MCF 10A (cell line): Measurements from ENCODE around the gene CCDC195. TPM values are rescaled to one million over a fixed set of nuclear protein-coding genes. Genes with fewer than 3 reads are reported as not detected.

Source experiments
- BruUV-seq: library from RNA; stranded (reverse); fragments of 400-500 nt; replicated peaks from 2 replicates; lab custom pipeline; 2021; lab: Mats Ljungman, UMichigan
- CTCF ChIA-PET: fragments of 300-600 bp; sonication (Branson Sonifier 250); formaldehyde crosslinking; extraction: SDS; loops from one replicate; lab custom pipeline; 2021; ENCODE audit warnings: antibody characterized with exemption, inconsistent platforms; lab: Yijun Ruan, JAX
- POLR2A ChIA-PET: fragments of 300-600, 350-650 bp; sonication (Branson Sonifier 250); formaldehyde crosslinking; extraction: SDS; loops from one replicate; lab custom pipeline; 2020; ENCODE audit warnings: antibody characterized with exemption, inconsistent platforms; lab: Yijun Ruan, JAX
- DNase-seq: peaks from one replicate; pipeline ENCODE4 v3.0.0-alpha.2; 2018; ENCODE audit not compliant: unreplicated experiment
- H3K27ac Mint-ChIP-seq: one replicate; pipeline ENCODE4 v1.8.0; 2022; ENCODE audit warnings: mild to moderate bottlenecking, low read depth, mixed read lengths; ENCODE audit not compliant: unreplicated experiment
- H3K27me3 Mint-ChIP-seq: one replicate; pipeline ENCODE4 v1.8.0; 2022; ENCODE audit warnings: mixed read lengths; ENCODE audit not compliant: insufficient read depth, unreplicated experiment
- H3K36me3 Mint-ChIP-seq: one replicate; pipeline ENCODE4 v1.8.0; 2022; ENCODE audit warnings: mild to moderate bottlenecking, moderate library complexity, mixed read lengths; ENCODE audit not compliant: insufficient read depth, unreplicated experiment
- H3K4me1 Mint-ChIP-seq: one replicate; pipeline ENCODE4 v1.8.0; 2022; ENCODE audit warnings: mixed read lengths; ENCODE audit not compliant: insufficient read depth, unreplicated experiment
- H3K4me3 Mint-ChIP-seq: one replicate; pipeline ENCODE4 v1.8.0; 2022; ENCODE audit warnings: mild to moderate bottlenecking, moderate library complexity, mixed read lengths; ENCODE audit not compliant: unreplicated experiment
- H3K9me3 Mint-ChIP-seq: one replicate; pipeline ENCODE4 v1.8.0; 2022; ENCODE audit warnings: mixed read lengths; ENCODE audit not compliant: unreplicated experiment
- CTCF ChIP-seq: fragments of 200-600 bp; IDR thresholded peaks from one replicate; pipeline ENCODE4 v1.8.0; 2022; ENCODE audit warnings: antibody characterized with exemption, mild to moderate bottlenecking; ENCODE audit not compliant: unreplicated experiment
- intact Hi-C: fragments of 100-400 bp; cut with micrococcal nuclease; formaldehyde crosslinking; loops from 2 replicates; pipeline ENCODE4 v1.14.1; 2022
- total RNA-seq: library from RNA; stranded (reverse); gene quantifications from 2 replicates; pipeline ENCODE4 v1.2.3, GENCODE V29; 2022

The CCDC195 gene
- total RNA-seq, 1 experiment from 2014 or later: not detected

- TF ChIP-seq CTCF: no peak
- no peak overlapping the region for H3K27ac Mint-ChIP-seq
- H3K27me3 Mint-ChIP-seq: no peaks in the 10 kb centered on the region
- H3K36me3 Mint-ChIP-seq: no peaks in the 10 kb centered on the region
- no peaks in the 10 kb centered on the region for H3K9me3 Mint-ChIP-seq
- DNase-seq: no peak
- intact Hi-C loops: no loop called here
- BruUV-seq: no TSS peak
- no peaks in the 10 kb centered on the region for H3K4me1 Mint-ChIP-seq
- H3K4me3 Mint-ChIP-seq: no peak overlapping the region
- CTCF ChIA-PET: interaction anchor here (0.6 kb wide), 1 partner anchor 48 kb away, joined by 3 read pairs; no protein-coding TSS in a partner anchor
- POLR2A ChIA-PET: no interaction called here
Measured at GRCh38 chr2:224716921-224717320, 756 bp upstream of the CCDC195 start.

- POLR2A ChIA-PET: no interaction called here
- CTCF ChIA-PET: no interaction called here
- H3K27me3 Mint-ChIP-seq: no peaks in the 10 kb centered on the region
Measured at GRCh38 chr2:224711859-224712665, 4.1 kb downstream of the CCDC195 start.

GRCh38 chr2:224711381-224711780, 4.8 kb downstream of the CCDC195 start:
- Mint-ChIP-seq H3K27ac (no peak overlapping the region), H3K27me3 (no peaks in the 10 kb centered on the region), H3K36me3 (no peaks in the 10 kb centered on the region), H3K4me3 (no peak overlapping the region), H3K4me1 (no peaks in the 10 kb centered on the region), H3K9me3 (no peaks in the 10 kb centered on the region)
- no TSS peak for BruUV-seq
- intact Hi-C loops: no loop called here
- POLR2A ChIA-PET: no interaction called here
- CTCF ChIA-PET: no interaction called here
- TF ChIP-seq CTCF: no peak
- DNase-seq: no peak

More at GRCh38 chr2:224711859-224712665, 4.1 kb downstream of the CCDC195 start:
- no peaks in the 10 kb centered on the region for H3K36me3 Mint-ChIP-seq
- no TSS peak for BruUV-seq
- no peak for DNase-seq
- no peaks in the 10 kb centered on the region for H3K9me3 Mint-ChIP-seq
- intact Hi-C loops: no loop called here
- no peak overlapping the region for H3K27ac Mint-ChIP-seq
- H3K4me1 Mint-ChIP-seq: no peaks in the 10 kb centered on the region
- no peak overlapping the region for H3K4me3 Mint-ChIP-seq
- no peak for TF ChIP-seq CTCF

GRCh38 chr2:224709301-224709700, 6.9 kb downstream of the CCDC195 start:
- POLR2A ChIA-PET: interaction anchor here (0.6 kb wide), 1 partner anchor 130 kb away, joined by 3 read pairs; no protein-coding TSS in a partner anchor
- Mint-ChIP-seq H3K27ac (no peak overlapping the region), H3K4me1 (no peaks in the 10 kb centered on the region), H3K27me3 (no peaks in the 10 kb centered on the region), H3K9me3 (no peaks in the 10 kb centered on the region), H3K4me3 (no peak overlapping the region), H3K36me3 (no peaks in the 10 kb centered on the region)
- no peak for DNase-seq
- no peak for TF ChIP-seq CTCF
- CTCF ChIA-PET: no interaction called here
- BruUV-seq: no TSS peak
- intact Hi-C loops: no loop called here
